PFSK-1 (cell line): ENCODE results near the gene RUNX3.

Experiments
- FOXP2 ChIP-seq: optimal IDR thresholded peaks from 2 replicates; pipeline ENCODE3; 2011; ENCODE audit warnings: borderline replicate concordance, control low read depth, inconsistent platforms; ENCODE audit not compliant: insufficient read depth; ENCODE audit errors: extremely low read length, extremely low read depth
- POLR2AphosphoS5 ChIP-seq: IDR thresholded peaks from 2 replicates; pipeline ENCODE4 v1.6.1; 2012; ENCODE audit warnings: low read depth, mild to moderate bottlenecking, control low read depth, low read length, moderate library complexity
- REST ChIP-seq, 2 experiments: IDR thresholded peaks; 2 replicates each; pipeline versions ENCODE4 v1.6.1 to v1.8.0; 2011 to 2012; ENCODE audit warnings: low read depth in 2 of 2, low read length in 2 of 2, control low read depth in 1 of 2, inconsistent platforms in 1 of 2, mild to moderate bottlenecking in 1 of 2, moderate library complexity in 1 of 2; ENCODE audit not compliant: insufficient read depth in 1 of 2
- SIN3A ChIP-seq: IDR thresholded peaks from 2 replicates; pipeline ENCODE4 v1.6.1; 2012; ENCODE audit warnings: mild to moderate bottlenecking, low read length, moderate library complexity, borderline replicate concordance; ENCODE audit not compliant: insufficient read depth
- TAF1 ChIP-seq: IDR thresholded peaks from 2 replicates; pipeline ENCODE4 v1.6.1; 2012; ENCODE audit warnings: low read length, control low read depth, borderline replicate concordance; ENCODE audit not compliant: insufficient read depth

RUNX3 gene

GRCh38 chr1:24958766-24959622 is 28.9 kb upstream of the RUNX3 start:
- TF ChIP-seq POLR2AphosphoS5: no peak
- no peak for TF ChIP-seq REST (IDR thresholded peaks at IDR 0.05; ENCODE audit: insufficient read depth in 1 of 2, low read depth in 2 of 2, low read length in 2 of 2)
- no peak for TF ChIP-seq TAF1
- TF ChIP-seq SIN3A: no peak
- TF ChIP-seq FOXP2: no peak

- TF ChIP-seq SIN3A (no peak), FOXP2 (no peak), POLR2AphosphoS5 (no peak), TAF1 (no peak), REST (IDR thresholded peaks at IDR 0.05; ENCODE audit: insufficient read depth in 1 of 2, low read depth in 2 of 2, low read length in 2 of 2) (no peak)
Measured at GRCh38 chr1:24957808-24958752, 28.0 kb upstream of the RUNX3 start.

GRCh38 chr1:24957016-24957807 is 27.1 kb upstream of the RUNX3 start:
- TF ChIP-seq POLR2AphosphoS5 (no peak), SIN3A (no peak), TAF1 (no peak), REST (IDR thresholded peaks at IDR 0.05; ENCODE audit: insufficient read depth in 1 of 2, low read depth in 2 of 2, low read length in 2 of 2) (no peak), FOXP2 (no peak)

GRCh38 chr1:24955779-24956365 is 25.8 kb upstream of the RUNX3 start:
- TF ChIP-seq POLR2AphosphoS5: no peak
- no peak for TF ChIP-seq SIN3A
- TF ChIP-seq FOXP2: no peak
- no peak for TF ChIP-seq TAF1
- TF ChIP-seq REST (IDR thresholded peaks at IDR 0.05; ENCODE audit: insufficient read depth in 1 of 2, low read depth in 2 of 2, low read length in 2 of 2): no peak
